GM18526 (cell line): ENCODE data around the gene TBP.
A peak's percentile ranks its signal among the peaks of the same experiment; 100 is the strongest.

ENCODE experiments used
- POLR2A ChIP-seq: IDR thresholded peaks from 3 replicates; pipeline ENCODE4 v1.6.1; 2011; ENCODE audit not compliant: insufficient read length; ENCODE audit errors: extremely low read depth

TBP gene

GRCh38 chr6:170554013-170554795 is at the start of gene TBP:
TBP (plus strand) TSS chr6:170554369; CDS start chr6:170557030, 2,661 bp downstream.
- TF ChIP-seq POLR2A, result peak; percentile 67

- TF ChIP-seq POLR2A, result no peak
These were observed 49.7 kb upstream of the TBP start for GRCh38 chr6:170504479-170504878.

GRCh38 chr6:170505306-170505705 is 48.9 kb upstream of the TBP start:
- TF ChIP-seq POLR2A, result no peak

GRCh38 chr6:170506446-170506845 is 47.7 kb upstream of the TBP start:
- no peak for TF ChIP-seq POLR2A

GRCh38 chr6:170509723-170510018 is 44.5 kb upstream of the TBP start:
- TF ChIP-seq POLR2A, result no peak

- no peak for TF ChIP-seq POLR2A
These were observed 43.5 kb upstream of the TBP start for GRCh38 chr6:170510631-170511030.

- TF ChIP-seq POLR2A, result no peak
These were observed 41.9 kb upstream of the TBP start for GRCh38 chr6:170512249-170512648.

GRCh38 chr6:170514908-170515307 is 39.3 kb upstream of the TBP start:
- no peak for TF ChIP-seq POLR2A

- no peak for TF ChIP-seq POLR2A
These were observed 37.2 kb upstream of the TBP start for GRCh38 chr6:170516783-170517616.

- no peak for TF ChIP-seq POLR2A
These were observed 31.5 kb upstream of the TBP start for GRCh38 chr6:170522565-170523183.

- TF ChIP-seq POLR2A, result no peak
These were observed 30.7 kb upstream of the TBP start for GRCh38 chr6:170523256-170524171.

- TF ChIP-seq POLR2A, result no peak
These were observed 30.0 kb upstream of the TBP start for GRCh38 chr6:170524172-170524502.

- no peak for TF ChIP-seq POLR2A
These were observed 28.4 kb upstream of the TBP start for GRCh38 chr6:170525795-170526194.

- TF ChIP-seq POLR2A, result no peak
These were observed 24.2 kb upstream of the TBP start for GRCh38 chr6:170529839-170530469.
